SK-N-SH (cell line): ENCODE measurements around the gene ARL8A. TPM values are rescaled to one million over a fixed set of nuclear protein-coding genes. Genes with fewer than 3 reads are reported as not detected.

Source experiments
- CTCF ChIA-PET: fragments of 300-600, 350-600 bp; formaldehyde crosslinking; extraction: SDS; loops from one replicate; lab custom pipeline; 2021; lab: Yijun Ruan, JAX
- POLR2A ChIA-PET: fragments of 350-600 bp; sonication (Branson Sonifier 250); formaldehyde crosslinking; extraction: SDS; loops from one replicate; lab custom pipeline; 2020; ENCODE audit warnings: antibody characterized with exemption, inconsistent platforms; lab: Yijun Ruan, JAX
- DNase-seq: peaks from one replicate; pipeline ENCODE4 v3.0.0; 2012
- H2AFZ ChIP-seq: fragments of 200-600 bp; sonication (generic); 2 replicates; pipeline ENCODE4 v1.8.1; 2016; ENCODE audit warnings: antibody characterized with exemption, mild to moderate bottlenecking, low read depth
- H3F3A ChIP-seq: fragments of 200-600 bp; sonication (generic); replicated peaks from 2 replicates; pipeline ENCODE3; 2016; ENCODE audit warnings: antibody characterized with exemption, mild to moderate bottlenecking; ENCODE audit not compliant: insufficient read depth
- H3K27ac ChIP-seq, 2 experiments: fragments of 200-500 bp in 1 of 2; fragments of 200-600 bp in 1 of 2; sonication (Bioruptor generic) in 1 of 2; sonication (generic), shearing (Covaris generic) in 1 of 2; 2 replicates each; pipeline versions ENCODE4 v1.5.1 to v1.6.1; 2014 to 2016; ENCODE audit warnings: low read depth in 2 of 2, inconsistent platforms in 1 of 2, low read length in 1 of 2, mild to moderate bottlenecking in 1 of 2, mixed read lengths in 1 of 2
- H3K27me3 ChIP-seq: fragments of 200-600 bp; sonication (generic), shearing (Covaris generic); 2 replicates; pipeline ENCODE4 v1.6.1; 2016; ENCODE audit warnings: mixed run types; ENCODE audit not compliant: insufficient read depth
- H3K36me3 ChIP-seq, 2 experiments: fragments of 200-500 bp in 1 of 2; fragments of 200-600 bp in 1 of 2; sonication (Bioruptor generic) in 1 of 2; sonication (generic) in 1 of 2; replicated peaks in 1 of 2; 2 replicates each; pipeline versions ENCODE3 to v1.5.1; 2014 to 2016; ENCODE audit warnings: low read length in 1 of 2, mild to moderate bottlenecking in 1 of 2; ENCODE audit not compliant: insufficient read depth in 2 of 2, control insufficient read depth in 1 of 2
- H3K4me1 ChIP-seq, 2 experiments: fragments of 200-500 bp in 1 of 2; fragments of 200-600 bp in 1 of 2; sonication (Bioruptor generic) in 1 of 2; sonication (generic), shearing (Covaris generic) in 1 of 2; 2 replicates each; pipeline versions ENCODE4 v1.5.1 to v1.6.1; 2014 to 2016; ENCODE audit warnings: low read depth in 1 of 2, low read length in 1 of 2, mixed run types in 1 of 2; ENCODE audit not compliant: insufficient read depth in 2 of 2, control insufficient read depth in 1 of 2
- H3K4me2 ChIP-seq: fragments of 200-600 bp; sonication (generic), shearing (Covaris generic); 2 replicates; pipeline ENCODE4 v1.6.1; 2017; ENCODE audit warnings: mixed run types
- H3K4me3 ChIP-seq, 2 experiments: fragments of 200-500 bp in 1 of 2; fragments of 200-600 bp in 1 of 2; sonication (Bioruptor generic) in 1 of 2; sonication (generic), shearing (Covaris generic) in 1 of 2; 2 replicates each; pipeline versions ENCODE4 v1.5.1 to v1.8.1; 2014 to 2016; ENCODE audit warnings: low read depth in 2 of 2, inconsistent platforms in 1 of 2, low read length in 1 of 2, mild to moderate bottlenecking in 1 of 2, mixed read lengths in 1 of 2, moderate library complexity in 1 of 2
- H3K79me2 ChIP-seq: fragments of 200-600 bp; sonication (generic); 2 replicates; pipeline ENCODE4 v1.8.1; 2017; ENCODE audit warnings: mild to moderate bottlenecking; ENCODE audit not compliant: insufficient read depth
- H3K9ac ChIP-seq: fragments of 200-600 bp; sonication (generic); 2 replicates; pipeline ENCODE4 v1.6.1; 2017; ENCODE audit warnings: mixed run types
- H3K9me2 ChIP-seq: fragments of 200-600 bp; sonication (generic); 2 replicates; pipeline ENCODE4 v1.6.1; 2017; ENCODE audit warnings: mixed run types
- H3K9me3 ChIP-seq: fragments of 200-600 bp; sonication (generic); 2 replicates; pipeline ENCODE4 v1.6.1; 2017; ENCODE audit warnings: mixed run types, mild to moderate bottlenecking, moderate library complexity
- H4K20me1 ChIP-seq: fragments of 200-600 bp; sonication (generic); 2 replicates; pipeline ENCODE4 v1.6.1; 2017; ENCODE audit warnings: mild to moderate bottlenecking, mixed run types; ENCODE audit not compliant: insufficient read depth
- CHD2 ChIP-seq: fragments of 150-350 bp; IDR thresholded peaks from 2 replicates; pipeline ENCODE4 v1.6.1; 2018; ENCODE audit warnings: low read length; ENCODE audit not compliant: partially characterized antibody
- ELF1 ChIP-seq: IDR thresholded peaks from 2 replicates; pipeline ENCODE4 v1.4.0; 2012
- EP300 ChIP-seq, 2 experiments: IDR thresholded peaks; 2 replicates each; pipeline versions ENCODE4 v1.4.0 to v1.6.1; 2012; ENCODE audit warnings: borderline replicate concordance in 1 of 2, low read depth in 1 of 2, low read length in 1 of 2
- EZH2phosphoT487 ChIP-seq: fragments of 200-600 bp; sonication (generic); IDR thresholded peaks from 2 replicates; pipeline ENCODE4 v1.6.1; 2017; ENCODE audit warnings: low read depth, mixed run types, mild to moderate bottlenecking, antibody characterized with exemption, moderate library complexity, borderline replicate concordance
- FOSL2 ChIP-seq: IDR thresholded peaks from 2 replicates; pipeline ENCODE4 v1.4.0; 2012; ENCODE audit warnings: low read depth, mild to moderate bottlenecking, moderate library complexity, borderline replicate concordance
- FOXM1 ChIP-seq: IDR thresholded peaks from 2 replicates; pipeline ENCODE4 v1.4.0; 2012; ENCODE audit warnings: low read depth, mild to moderate bottlenecking
- GATA2 ChIP-seq: sonication (generic); formaldehyde crosslinking; IDR thresholded peaks from 2 replicates; pipeline ENCODE4 v1.5.0; 2020; ENCODE audit warnings: mild to moderate bottlenecking, missing genetic modification reagents
- IRF3 ChIP-seq: fragments of 150-350 bp; IDR thresholded peaks from 2 replicates; pipeline ENCODE4 v1.6.1; 2016; ENCODE audit warnings: mild to moderate bottlenecking, low read depth, low read length
- JUND ChIP-seq: IDR thresholded peaks from 2 replicates; pipeline ENCODE4 v1.4.0; 2012
- MAX ChIP-seq: IDR thresholded peaks from 2 replicates; pipeline ENCODE4 v1.4.0; 2012; ENCODE audit warnings: low read depth
- NRF1 ChIP-seq: IDR thresholded peaks from 2 replicates; pipeline ENCODE4 v1.6.1; 2012; ENCODE audit warnings: low read depth, mild to moderate bottlenecking, low read length
- PBX3 ChIP-seq: IDR thresholded peaks from 2 replicates; pipeline ENCODE4; 2012
- RCOR1 ChIP-seq: fragments of 150-350 bp; IDR thresholded peaks from 2 replicates; pipeline ENCODE4 v1.6.1; 2017; ENCODE audit warnings: antibody characterized with exemption, low read length
- REST ChIP-seq: IDR thresholded peaks from 2 replicates; pipeline ENCODE4 v1.6.1; 2012; ENCODE audit warnings: mild to moderate bottlenecking, low read depth, low read length, moderate library complexity
- RXRA ChIP-seq: IDR thresholded peaks from 2 replicates; pipeline ENCODE4 v1.4.0; 2012; ENCODE audit warnings: low read depth, mild to moderate bottlenecking, borderline replicate concordance
- SMC3 ChIP-seq: IDR thresholded peaks from 2 replicates; pipeline ENCODE4 v1.6.1; 2012; ENCODE audit warnings: low read depth, low read length, improper control_type of control experiment
- TCF12 ChIP-seq: IDR thresholded peaks from 2 replicates; pipeline ENCODE4 v1.4.0; 2012
- USF1 ChIP-seq: IDR thresholded peaks from 2 replicates; pipeline ENCODE4 v1.4.0; 2012; ENCODE audit warnings: low read depth, borderline replicate concordance
- WGBS: methylation state at CpG from one replicate; pipeline ENCODE4 v1.1.6; 2017; ENCODE audit warnings: low lambda C conversion rate; 5-methylcytosine and 5-hydroxymethylcytosine counted together
- polyA plus RNA-seq, 3 experiments: library from polyadenylated mRNA; depleted of rRNA; stranded (reverse); fragments of >200 nt; gene quantifications; 2 replicates each; pipeline ENCODE4 v1.2.3, GENCODE V29; 2012

Gene ARL8A
- polyA plus RNA-seq, 1 of the 3 experiments (the other 2 are of a cell fraction) = 66.9 TPM

GRCh38 chr1:202084791-202085681 lies 59.5 kb downstream of the ARL8A start:
- Histone ChIP-seq H2AFZ (no peak overlapping the region), H3K9me3 (no peaks in the 10 kb centered on the region), H3K79me2 (no peaks in the 10 kb centered on the region), H3K9me2 (no peaks in the 10 kb centered on the region), H3K36me3 (no peaks in the 10 kb centered on the region), H3K9ac (no peak overlapping the region), H3K4me3 (no peak overlapping the region), H3K4me2 (no peak overlapping the region), H3K27me3 (no peaks in the 10 kb centered on the region; the same call in 1 of the 2 replicates), H3K4me1 (peaks cover 0 to 5% of the 10 kb centered on the region in 2 experiments; a peak in 1 of 4 replicates), H3K27ac (no peak overlapping the region), H4K20me1 (no peaks in the 10 kb centered on the region), H3F3A (no peaks in the 10 kb centered on the region)
- no peak for DNase-seq
- WGBS = 64% methylated on average over 15 of the region's 16 CpGs
- TF ChIP-seq ELF1 (no peak), MAX (no peak), EZH2phosphoT487 (no peak), RCOR1 (no peak), JUND (no peak), GATA2 (CRISPR knock-in tag) (no peak), CHD2 (no peak), REST (no peak), EP300 (IDR thresholded peaks at IDR 0.05; ENCODE audit: borderline replicate concordance in 1 of 2, low read depth in 1 of 2, low read length in 1 of 2) (no peak), NRF1 (no peak), FOXM1 (no peak), IRF3 (no peak), SMC3 (no peak), PBX3 (no peak), TCF12 (no peak), USF1 (no peak), FOSL2 (no peak), RXRA (no peak)
- ChIA-PET POLR2A (no interaction called here), CTCF (interaction anchor here (1.4 to 1.5 kb wide), 2 partner anchors 10 to 34 kb away, joined by 5 read pairs; no protein-coding TSS in a partner anchor)
